Fibroblast of mammary gland (primary cell): ENCODE results near the gene CFAP73.

Source experiments
- DNase-seq: peaks from one replicate; pipeline ENCODE4 v3.0.0-alpha.2; 2010; ENCODE audit warnings: low read depth
- H3K4me3 ChIP-seq: 2 replicates; pipeline ENCODE4 v1.5.1; 2011; ENCODE audit warnings: low read depth, mild to moderate bottlenecking, low read length, moderate library complexity; ENCODE audit not compliant: control insufficient read depth
- TF ChIP-seq, protein P1 (sequence below): conservative IDR thresholded peaks from 2 replicates; pipeline ENCODE4 v1.5.1; 2011; ENCODE audit warnings: low read depth, low read length, inconsistent platforms; ENCODE audit not compliant: control insufficient read depth, insufficient read depth

The CFAP73 gene

DNA sequence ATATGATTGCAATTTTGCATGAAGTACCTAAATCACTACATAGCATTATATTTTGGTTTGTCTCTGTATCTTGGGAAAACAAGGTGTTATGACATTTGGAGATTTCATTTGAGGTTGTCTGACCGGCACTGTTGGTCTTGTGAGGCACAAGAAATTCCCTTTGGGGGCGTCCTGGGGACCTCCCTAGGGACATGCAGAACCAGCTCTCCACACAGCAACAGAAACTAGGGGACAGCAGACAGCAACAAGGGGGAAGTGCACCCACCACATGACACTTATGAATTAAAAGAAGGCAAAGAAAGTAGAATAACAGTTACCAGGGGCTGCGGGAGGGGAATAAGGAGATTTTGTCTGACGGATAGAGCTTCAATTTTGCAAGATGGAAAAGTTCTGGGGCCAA, 21.4 kb downstream of the CFAP73 start:
- TF ChIP-seq, protein P1, sequence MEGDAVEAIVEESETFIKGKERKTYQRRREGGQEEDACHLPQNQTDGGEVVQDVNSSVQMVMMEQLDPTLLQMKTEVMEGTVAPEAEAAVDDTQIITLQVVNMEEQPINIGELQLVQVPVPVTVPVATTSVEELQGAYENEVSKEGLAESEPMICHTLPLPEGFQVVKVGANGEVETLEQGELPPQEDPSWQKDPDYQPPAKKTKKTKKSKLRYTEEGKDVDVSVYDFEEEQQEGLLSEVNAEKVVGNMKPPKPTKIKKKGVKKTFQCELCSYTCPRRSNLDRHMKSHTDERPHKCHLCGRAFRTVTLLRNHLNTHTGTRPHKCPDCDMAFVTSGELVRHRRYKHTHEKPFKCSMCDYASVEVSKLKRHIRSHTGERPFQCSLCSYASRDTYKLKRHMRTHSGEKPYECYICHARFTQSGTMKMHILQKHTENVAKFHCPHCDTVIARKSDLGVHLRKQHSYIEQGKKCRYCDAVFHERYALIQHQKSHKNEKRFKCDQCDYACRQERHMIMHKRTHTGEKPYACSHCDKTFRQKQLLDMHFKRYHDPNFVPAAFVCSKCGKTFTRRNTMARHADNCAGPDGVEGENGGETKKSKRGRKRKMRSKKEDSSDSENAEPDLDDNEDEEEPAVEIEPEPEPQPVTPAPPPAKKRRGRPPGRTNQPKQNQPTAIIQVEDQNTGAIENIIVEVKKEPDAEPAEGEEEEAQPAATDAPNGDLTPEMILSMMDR, result no peak
- no peak for DNase-seq
- H3K4me3 ChIP-seq, result no peak overlapping the region

- DNase-seq, result no peak
- no peak overlapping the region for H3K4me3 ChIP-seq
- TF ChIP-seq, protein P1, result no peak
Measured at GRCh38 chr12:113171543-113171942, 22.0 kb downstream of the CFAP73 start.

GRCh38 chr12:113172185-113172584, 22.7 kb downstream of the CFAP73 start:
- H3K4me3 ChIP-seq, result no peak overlapping the region
- TF ChIP-seq, protein P1, result no peak
- no peak for DNase-seq

DNA sequence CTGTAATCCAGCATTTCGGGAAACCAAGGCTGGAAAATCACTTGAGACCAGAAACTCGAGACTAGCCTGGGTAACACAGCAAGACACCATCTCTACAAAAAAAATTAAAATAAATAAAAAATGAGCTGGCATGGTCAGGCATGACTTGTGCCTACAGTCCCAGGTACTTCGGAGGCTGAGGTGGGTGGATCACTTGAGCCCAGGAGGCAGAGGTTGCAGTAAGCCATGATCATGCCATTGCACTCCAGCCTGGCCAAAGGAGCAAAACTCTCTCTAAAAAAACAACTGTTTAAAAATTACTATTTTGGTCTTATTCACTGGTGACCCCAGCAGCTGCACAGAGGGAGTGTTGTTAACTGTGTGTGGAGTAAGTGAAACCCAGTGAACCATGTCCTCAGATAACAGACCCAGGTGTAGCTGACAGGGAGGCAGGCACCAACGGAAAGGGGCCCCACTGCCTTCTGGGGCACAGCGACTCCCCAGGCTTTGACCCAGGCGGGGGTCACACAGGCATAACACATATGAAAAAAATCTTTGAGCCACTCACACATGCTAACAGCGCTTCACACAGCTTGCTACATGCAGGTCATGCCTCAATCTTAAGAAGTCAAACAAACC, 23.7 kb downstream of the CFAP73 start:
- TF ChIP-seq, protein P1, result no peak
- DNase-seq, result no peak

GRCh38 chr12:113174461-113175384, 25.2 kb downstream of the CFAP73 start:
- no peak overlapping the region for H3K4me3 ChIP-seq
- peak; percentile 60 for DNase-seq
- TF ChIP-seq, protein P1, result peak; percentile 96

More for the DNA sequence above, 23.7 kb downstream of the CFAP73 start:
- no peak overlapping the region for H3K4me3 ChIP-seq

DNA sequence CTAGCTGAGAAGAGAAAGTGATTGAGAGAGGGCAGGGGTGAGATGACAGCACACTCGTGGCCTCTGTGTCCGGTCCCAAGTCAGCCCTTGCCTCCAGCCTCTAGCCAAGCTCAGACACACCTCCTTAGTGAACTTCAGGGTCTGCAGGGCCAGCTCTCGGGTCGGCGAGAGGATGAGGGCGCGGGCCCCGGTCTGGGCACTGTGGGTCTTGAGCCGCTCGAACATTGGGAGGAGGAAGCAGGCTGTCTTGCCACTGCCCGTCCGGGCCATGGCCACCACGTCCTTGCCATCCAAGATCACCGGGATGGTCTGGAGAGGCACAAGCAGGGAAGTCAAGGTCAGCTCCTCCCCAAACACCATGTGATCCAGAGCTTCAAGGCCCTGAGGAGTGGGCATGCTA, 29.5 kb downstream of the CFAP73 start:
- H3K4me3 ChIP-seq, result no peak overlapping the region
- TF ChIP-seq, protein P1, result no peak
- no peak for DNase-seq
